Cortex of kidney (tissue), 1 donor: ENCODE measurements around the gene KCTD2.

Source experiments
- DNase-seq: peaks from one replicate; lab custom pipeline; 2025; lab: John Stamatoyannopoulos, UW

KCTD2 gene

DNA sequence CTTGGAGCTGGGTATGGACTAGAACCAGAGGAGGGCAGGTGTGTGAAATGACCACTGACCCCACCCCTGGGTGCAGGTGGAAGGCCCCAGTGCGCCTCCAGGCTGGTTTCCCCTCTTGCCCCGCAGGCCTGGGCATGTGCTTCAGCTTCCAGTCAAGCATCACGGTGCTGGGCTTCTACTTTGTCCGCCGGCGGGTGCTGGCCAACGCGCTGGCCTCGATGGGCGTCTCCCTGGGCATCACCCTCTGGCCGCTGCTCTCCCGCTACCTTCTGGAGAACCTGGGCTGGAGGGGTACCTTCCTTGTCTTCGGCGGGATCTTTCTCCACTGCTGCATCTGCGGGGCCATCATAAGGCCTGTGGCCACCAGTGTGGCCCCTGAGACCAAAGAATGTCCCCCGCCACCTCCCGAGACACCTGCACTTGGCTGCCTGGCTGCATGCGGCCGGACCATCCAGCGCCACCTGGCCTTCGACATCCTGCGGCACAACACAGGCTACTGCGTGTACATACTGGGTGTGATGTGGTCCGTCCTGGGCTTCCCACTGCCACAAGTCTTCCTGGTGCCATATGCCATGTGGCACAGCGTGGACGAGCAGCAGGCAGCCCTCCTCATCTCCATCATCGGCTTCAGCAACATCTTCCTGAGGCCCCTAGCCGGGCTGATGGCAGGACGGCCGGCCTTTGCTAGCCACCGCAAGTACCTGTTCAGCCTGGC is 53.0 kb downstream of the KCTD2 start:
- no peak for DNase-seq

DNA sequence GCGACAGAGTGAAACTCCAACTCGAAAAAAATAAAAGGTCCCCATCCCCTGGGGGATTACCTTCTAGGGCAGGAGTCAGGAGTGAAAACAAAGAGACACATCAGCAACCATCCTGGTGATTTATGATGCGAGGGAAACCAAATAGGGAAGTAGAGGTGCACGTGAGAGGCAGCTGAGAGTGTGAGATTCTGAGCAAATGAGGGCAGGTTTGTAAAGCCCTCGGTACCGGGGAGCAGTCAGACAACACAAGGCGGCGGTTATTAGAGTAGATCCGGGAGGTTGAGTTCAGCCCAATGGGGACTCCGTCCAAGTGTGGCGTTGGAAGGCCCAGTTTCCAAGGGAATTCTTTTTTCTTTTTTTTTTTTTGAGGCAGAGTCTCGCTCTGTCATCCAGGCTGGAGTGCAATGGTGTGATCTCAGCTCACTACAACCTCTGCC is 55.4 kb downstream of the KCTD2 start:
- no peak for DNase-seq

DNA sequence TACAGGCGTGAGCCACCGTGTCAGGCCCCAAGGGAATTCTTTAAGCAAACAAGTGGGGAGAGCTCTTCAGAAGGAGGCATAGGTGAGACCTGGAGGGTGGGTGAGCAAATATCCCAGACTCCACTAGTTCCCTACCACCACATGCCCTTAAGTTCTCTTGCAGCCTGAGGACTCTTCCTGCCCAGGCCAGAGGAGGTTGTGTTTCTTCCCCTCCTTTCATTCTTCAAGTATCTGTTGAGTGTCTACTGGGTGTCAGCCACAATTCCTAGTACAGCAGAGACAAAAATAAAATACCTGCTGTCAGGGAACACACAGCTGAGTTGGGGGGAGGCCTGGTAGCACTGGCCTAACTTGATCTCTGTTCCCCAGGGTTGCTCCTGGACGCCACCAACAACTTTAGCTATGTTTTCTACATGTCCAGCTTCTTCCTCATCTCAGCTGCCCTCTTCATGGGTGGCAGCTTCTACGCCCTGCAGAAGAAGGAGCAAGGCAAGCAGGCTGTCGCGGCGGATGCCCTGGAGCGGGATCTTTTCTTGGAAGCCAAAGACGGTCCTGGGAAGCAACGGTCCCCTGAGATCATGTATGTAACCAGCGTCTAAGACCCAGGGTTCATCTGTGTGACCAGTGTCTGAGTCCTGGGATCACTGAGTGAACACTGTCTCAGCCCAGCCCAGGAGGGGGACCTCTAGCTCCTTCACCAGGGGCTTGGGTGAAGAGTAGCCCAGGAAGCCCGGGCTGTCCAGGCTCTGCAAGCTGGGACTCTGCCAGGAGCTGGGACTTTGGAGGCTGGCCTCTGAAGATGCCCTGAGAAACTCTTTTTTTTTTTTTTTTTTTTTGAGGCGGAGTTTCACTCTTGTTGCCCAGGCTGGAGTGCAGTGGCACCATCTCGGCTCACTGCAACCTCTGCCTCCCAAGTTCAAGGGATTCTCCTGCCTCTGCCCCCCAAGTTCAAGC is 56.9 kb downstream of the KCTD2 start:
- no peak for DNase-seq

DNA sequence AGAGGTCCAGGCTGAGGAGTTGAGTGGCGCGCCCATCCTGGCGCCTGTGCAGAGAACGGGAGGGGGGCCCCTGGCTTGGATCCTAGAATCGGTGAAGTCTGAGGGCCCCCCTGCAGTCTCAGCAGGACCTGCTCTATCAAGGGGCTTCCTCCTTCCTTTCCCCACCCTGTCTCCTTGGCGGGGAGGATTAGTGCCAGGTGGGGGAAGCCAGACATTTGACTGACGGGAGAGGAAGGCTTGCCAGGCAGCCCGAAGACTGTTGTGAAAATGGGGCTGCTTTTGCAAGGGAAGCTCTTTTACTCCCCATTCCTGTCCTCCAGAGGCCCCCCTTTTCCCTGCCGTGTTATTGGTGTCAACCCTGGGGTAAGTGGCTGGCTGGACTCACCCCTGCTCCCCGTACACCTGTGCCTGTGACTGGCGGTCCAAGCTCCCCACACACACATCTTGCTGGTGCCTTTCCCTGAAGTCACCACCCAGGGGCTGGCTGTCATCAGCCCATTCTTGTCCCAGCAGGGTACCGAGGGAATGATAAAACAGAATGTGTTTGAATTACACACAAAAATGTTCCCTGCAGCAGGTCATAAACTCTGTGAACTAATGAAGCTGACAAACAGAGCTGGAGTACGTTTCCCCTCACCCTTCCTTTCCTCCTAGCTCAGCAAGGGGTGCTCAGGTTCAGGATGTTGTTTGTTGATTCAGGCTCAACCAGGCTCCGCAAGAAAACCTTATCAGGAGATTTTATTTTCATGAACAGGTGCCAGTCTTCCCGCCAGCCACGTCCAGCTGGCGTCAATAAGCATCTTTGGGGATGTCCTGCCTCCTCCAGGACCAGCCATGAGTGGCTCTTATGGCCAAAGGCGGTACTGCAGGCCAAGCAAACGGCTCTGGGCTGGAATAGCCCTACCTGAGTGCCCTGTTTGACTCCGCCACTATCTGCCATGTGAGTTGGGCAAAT is 58.4 kb downstream of the KCTD2 start:
- no peak for DNase-seq

DNA sequence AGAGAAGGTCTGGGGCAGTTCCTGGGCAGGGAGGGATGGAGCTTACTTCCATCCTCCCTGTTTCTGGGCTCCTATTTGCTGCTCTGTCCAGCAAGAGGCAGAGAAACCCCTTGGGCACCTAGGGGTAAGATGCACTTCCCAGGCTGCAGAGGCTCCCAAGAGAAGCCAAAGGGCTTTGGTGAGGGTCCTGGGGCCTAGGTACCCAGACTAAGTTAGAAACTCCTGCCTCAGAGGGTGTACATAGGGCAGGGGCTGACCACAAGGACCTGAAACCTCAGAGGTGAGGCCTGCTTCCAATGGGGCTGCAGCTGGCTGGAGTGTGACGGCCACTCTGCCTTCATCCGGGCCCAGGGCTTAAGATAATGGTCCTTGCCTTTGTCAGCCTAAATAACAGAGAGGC is 61.2 kb downstream of the KCTD2 start:
- DNase-seq, result no peak

DNA sequence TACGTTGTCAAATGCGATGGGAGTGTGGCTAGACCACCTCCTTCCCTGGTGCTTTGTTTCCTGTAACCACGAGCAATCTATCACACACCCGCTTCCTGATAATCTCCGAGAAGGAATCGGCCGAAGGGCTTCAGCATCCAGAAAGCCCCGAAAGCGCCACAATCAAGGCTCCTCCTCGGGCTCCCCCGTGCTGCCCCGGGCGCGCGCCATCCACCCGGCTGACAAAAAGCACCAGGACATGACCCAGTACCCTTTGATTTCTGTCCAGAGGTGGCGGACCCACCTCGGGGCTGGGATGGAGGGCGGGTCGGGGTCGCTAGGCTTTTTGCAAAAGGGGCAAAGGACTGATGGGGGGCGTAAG is 62.0 kb downstream of the KCTD2 start:
- no peak for DNase-seq

DNA sequence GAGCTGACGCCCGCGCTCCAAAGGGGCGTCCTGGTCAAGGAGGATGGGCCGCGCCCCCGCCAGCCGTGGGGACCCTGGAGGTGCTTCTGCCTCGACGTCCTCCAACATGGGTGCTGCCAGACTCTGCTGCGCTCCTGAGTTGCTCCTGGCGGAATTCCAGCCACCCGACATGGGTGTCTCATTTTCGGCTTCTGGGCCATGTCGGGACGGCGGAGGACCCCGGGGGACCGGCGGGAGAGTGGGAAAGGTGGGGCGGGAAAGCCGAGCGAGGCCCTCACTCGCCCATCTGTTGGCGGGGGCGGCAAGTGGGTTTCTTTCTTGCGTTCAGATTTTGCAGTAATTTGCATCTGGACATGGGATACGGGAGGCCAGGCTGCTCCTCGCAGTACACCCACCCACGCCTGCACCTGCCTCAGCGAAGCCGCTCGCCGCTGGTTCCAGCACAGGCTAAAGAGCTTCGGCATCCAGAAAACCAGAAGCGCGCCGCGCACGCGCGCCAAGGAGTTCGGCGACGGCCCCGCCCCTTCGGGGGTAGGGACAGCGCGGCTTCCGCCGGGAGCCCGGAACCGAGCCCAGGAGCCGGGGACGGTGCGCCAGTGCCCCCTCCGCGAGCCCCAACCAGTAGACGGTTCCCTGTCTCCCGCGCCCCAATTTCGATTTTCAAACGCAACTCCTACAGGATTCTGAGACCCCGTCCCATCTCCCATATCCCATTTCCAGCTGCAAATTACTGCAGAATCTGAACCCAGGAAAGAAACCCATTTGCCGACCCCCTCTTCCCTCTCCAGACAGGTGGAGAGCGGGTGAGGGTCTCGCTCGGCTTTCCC is 62.6 kb downstream of the KCTD2 start, which contains the start of gene ARMC7:
TSS of gene ARMC7 (plus strand) at position 563 of the 827 bp plus-strand sequence. CDS start 320 bp downstream, outside the sequence.
- no peak for DNase-seq

DNA sequence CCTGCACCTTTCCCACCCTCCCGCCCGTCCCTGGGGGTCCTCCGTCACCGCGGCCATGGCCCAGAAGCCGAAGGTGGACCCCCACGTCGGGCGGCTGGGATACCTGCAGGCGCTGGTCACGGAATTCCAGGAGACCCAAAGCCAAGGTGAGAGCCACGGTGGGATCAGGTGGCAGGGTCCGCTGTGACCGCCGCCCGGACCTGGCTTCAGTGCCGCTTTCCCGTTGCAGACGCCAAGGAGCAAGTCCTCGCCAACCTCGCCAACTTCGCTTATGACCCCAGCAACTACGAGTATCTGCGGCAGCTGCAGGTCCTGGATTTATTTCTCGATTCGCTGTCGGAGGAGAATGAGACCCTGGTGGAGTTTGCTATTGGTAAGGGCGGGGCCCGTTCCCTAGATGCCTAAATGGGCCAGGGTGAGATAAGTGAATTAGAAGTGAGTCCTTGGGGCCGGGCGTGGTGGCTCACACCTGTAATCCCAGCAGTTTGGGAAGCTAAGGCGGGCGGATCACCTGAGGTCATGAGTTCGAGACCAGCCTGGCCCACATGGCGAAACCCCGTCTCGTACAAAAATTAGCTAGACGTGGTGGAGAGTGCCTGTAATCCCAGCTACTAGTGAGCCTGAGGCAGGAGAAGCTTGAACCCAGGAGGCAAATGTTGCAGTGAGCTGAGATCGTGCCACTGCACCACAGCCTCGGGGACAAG is 63.4 kb downstream of the KCTD2 start:
- DNase-seq, result no peak

DNA sequence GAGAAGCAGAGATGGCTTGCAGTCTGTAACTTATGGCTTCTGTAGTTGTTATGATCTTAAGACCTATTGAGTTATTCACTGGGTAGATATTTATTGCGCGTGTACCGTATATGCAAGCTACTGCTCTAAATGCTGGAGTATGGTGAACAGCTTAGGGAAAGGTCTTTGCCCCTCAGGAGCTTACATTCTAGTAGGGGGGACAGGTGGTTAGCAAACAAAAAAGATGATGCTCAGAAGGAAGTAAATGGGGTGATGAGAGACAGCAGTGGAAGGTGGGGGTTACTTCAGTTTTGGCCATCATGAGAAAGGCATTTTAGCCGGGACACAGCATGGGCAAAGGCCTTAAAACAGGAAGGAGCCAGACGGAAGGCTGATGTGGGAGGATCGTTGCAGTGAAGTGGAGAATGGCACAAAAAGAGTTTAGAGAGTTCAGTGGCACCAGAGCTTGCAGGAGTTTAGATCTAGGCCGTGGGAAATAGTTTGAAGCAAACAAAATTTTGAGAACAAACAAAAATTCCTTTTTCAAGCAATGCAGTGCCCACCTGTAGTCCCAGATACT is 64.8 kb downstream of the KCTD2 start:
- no peak for DNase-seq

DNA sequence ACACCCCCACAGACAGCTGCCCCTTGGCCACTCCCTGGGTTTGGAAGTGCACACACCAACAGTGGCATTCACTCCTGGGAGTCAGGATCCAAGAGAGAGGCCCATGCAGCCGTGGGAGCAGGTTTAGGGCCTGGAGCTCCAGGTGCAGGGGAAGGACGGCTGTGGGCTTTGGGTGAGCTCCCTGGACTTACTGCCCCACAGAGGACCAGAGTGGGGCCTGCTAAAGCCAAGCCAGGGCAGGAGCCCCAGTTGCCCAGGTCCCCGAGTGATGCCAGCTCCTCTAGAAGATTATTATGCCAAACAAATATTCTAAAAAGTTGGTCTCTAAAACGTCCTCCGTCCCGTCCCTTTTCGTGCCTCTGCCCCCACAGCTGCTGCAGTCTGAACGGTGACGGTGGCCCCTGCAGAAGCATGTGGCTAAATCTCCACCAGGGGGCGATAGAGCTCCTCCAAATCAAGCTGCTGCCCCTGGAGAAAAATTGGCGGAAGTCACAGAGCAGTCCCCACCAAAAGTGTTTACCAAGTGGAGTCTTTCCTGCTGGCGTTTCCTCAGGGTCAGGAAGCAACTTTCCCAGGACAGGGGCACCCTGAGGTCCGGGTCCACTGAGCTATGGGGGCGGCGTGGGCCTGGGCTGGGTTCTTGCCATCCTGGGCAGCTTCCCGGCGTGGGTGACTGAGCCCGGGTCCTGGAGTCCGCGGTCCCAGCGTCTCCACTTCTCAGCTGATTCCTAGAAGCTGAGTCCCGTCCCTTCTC is 67.0 kb downstream of the KCTD2 start:
- no peak for DNase-seq

DNA sequence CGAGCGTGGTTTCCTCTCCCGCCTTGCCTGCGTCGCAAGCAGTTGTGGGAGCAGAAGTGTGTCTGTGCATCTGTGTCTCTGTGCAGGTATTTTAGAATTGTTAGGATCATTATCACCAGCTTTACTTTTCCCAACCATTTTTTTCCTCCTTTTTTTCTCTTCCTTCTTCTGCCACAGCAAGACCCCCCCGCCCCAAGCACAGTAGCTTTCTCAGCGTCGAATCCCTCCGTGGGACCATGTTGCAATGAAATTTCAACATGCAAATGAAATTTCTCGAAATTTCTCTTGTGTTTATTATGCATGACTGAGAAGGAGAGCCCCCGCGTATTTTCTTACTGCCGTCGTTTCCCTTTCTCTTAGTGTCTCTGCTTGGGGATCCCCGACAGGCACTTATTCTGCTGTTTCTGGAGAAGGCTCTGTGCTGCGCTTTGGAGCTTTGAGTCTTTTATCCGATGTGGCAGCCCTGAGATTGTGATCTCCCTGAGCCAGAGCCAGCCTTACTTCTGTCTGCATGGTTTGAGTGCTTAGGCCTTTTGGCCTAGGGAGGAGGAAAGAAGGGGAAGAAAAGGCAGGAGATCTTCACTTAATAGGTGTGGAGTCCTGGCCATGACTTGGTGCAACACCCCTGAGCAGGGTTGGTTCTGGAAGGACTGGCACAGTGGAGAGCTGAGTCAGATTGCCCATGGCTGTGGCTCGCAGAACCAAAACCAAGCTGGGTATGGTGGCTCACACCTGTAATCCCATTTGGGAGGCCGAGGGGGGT is 67.7 kb downstream of the KCTD2 start:
- no peak for DNase-seq
